ENCODE results near the gene TMEM178B. TPM values are rescaled to one million over a fixed set of nuclear protein-coding genes. Genes with fewer than 3 reads are reported as not detected.

The TMEM178B gene
- total and polyA plus RNA-seq, 9 of the 15 experiments (the other 6 are each of a cell fraction or from before 2014, with no cell fraction given) = under 0.01 to 0.03 (median 0.01) TPM; not detected in 5

- Histone ChIP-seq H3K4me2 (ENCODE audit: insufficient read depth, low read length) (no peak overlapping the region), H3K36me3 (ENCODE audit: control insufficient read depth, insufficient read depth, low read length) (no peaks in the 10 kb centered on the region), H3K4me1 (replicated peaks in 1 of 2; ENCODE audit: control insufficient read depth in 2 of 2, insufficient read depth in 2 of 2, low read length in 2 of 2) (no peaks in the 10 kb centered on the region), H3K9me3 (replicated peaks; ENCODE audit: control insufficient read depth, insufficient read depth, low read depth, low read length) (no peaks in the 10 kb centered on the region), H3K9ac (ENCODE audit: insufficient read depth in 1 of 2, low read depth in 2 of 2, low read length in 2 of 2) (no peak overlapping the region), H3K27ac (ENCODE audit: extremely low read depth, low read depth, low read length) (no peak overlapping the region), H3K79me2 (ENCODE audit: control insufficient read depth, insufficient read depth, low read length) (no peaks in the 10 kb centered on the region), H3K4me3 (no peak overlapping the region), H3K9me1 (ENCODE audit: control insufficient read depth, insufficient read depth, low read length) (no peaks in the 10 kb centered on the region), H3K27me3 (ENCODE audit: control insufficient read depth in 2 of 2, insufficient read depth in 2 of 2, low read length in 2 of 2) (peaks cover 17 to 30% of the 10 kb centered on the region in 2 experiments), H2AFZ (ENCODE audit: low read depth, low read length) (no peak overlapping the region), H4K20me1 (replicated peaks; ENCODE audit: control insufficient read depth, insufficient read depth, low read length) (no peaks in the 10 kb centered on the region)
- ATAC-seq (no peak), DNase-seq (ENCODE audit: extremely low read depth in 1 of 4, low spot score in 3 of 4) (no peak), FAIRE-seq (no peak)
- 0% methylated on average over 6 of the region's 6 CpGs for WGBS (ENCODE audit: insufficient coverage, low coverage, missing lambda C conversion rate)
- no TSS peak for BruUV-seq (replicated peaks)
- ChIA-PET CTCF (ENCODE audit: low intra/inter-chr PET ratio) (interaction anchor here (0.6 kb wide), 1 partner anchor 153 kb away, joined by 3 read pairs; no protein-coding TSS in a partner anchor), POLR2A (interaction anchor here (0.6 kb wide), 2 partner anchors 80 to 1040 kb away, joined by 3 read pairs; no protein-coding TSS in a partner anchor)
- intact Hi-C loops (cut with micrococcal nuclease) (no loop called here), in situ Hi-C loops (cut with MboI) (no loop called here)
- TF ChIP-seq SNIP1 (IDR thresholded peaks at IDR 0.05; ENCODE audit: low read depth) (no peak), ZNF431 (CRISPR knock-in tag; IDR thresholded peaks at IDR 0.05) (no peak), ARID1B (IDR thresholded peaks at IDR 0.05) (no peak), RAD51 (IDR thresholded peaks at IDR 0.05; ENCODE audit: borderline replicate concordance, low read depth) (no peak), ZC3H11A (IDR thresholded peaks at IDR 0.05; ENCODE audit: low read depth, low read length) (no peak), TBP (optimal IDR thresholded peaks at IDR 0.05; ENCODE audit: low read depth, low read length) (no peak), KLF13 (tag; IDR thresholded peaks at IDR 0.05; ENCODE audit: borderline replicate concordance, low read depth) (no peak), MCM2 (IDR thresholded peaks at IDR 0.05; ENCODE audit: low read depth) (no peak), TEAD2 (tag; IDR thresholded peaks at IDR 0.05) (no peak), DDX20 (tag; IDR thresholded peaks at IDR 0.05; ENCODE audit: low read depth) (no peak)
Measured at GRCh38 chr7:141390339-141390738, 316.5 kb downstream of the TMEM178B start.
